Retinal pigment epithelial cell (primary cell): ENCODE data around the gene MED25.

Experiments used
- DNase-seq: peaks from one replicate; pipeline ENCODE4 v3.0.0-alpha.2; 2010; ENCODE audit warnings: low read depth
- H3K4me3 ChIP-seq: 2 replicates; pipeline ENCODE4 v1.5.1; 2011; ENCODE audit warnings: mild to moderate bottlenecking, low read length, control low read depth, moderate library complexity
- CTCF ChIP-seq: conservative IDR thresholded peaks from 2 replicates; pipeline ENCODE4 v1.5.1; 2011; ENCODE audit warnings: low read depth, low read length, control low read depth, inconsistent platforms

Gene MED25

GRCh38 chr19:49853852-49854377, 35.8 kb downstream of the MED25 start:
- no peak overlapping the region for H3K4me3 ChIP-seq
- no peak for TF ChIP-seq CTCF
- DNase-seq: no peak

GRCh38 chr19:49854378-49855263, 36.5 kb downstream of the MED25 start:
- no peak for TF ChIP-seq CTCF

GRCh38 chr19:49855277-49855675, 37.2 kb downstream of the MED25 start:
- no peak for TF ChIP-seq CTCF
- no peak for DNase-seq
- H3K4me3 ChIP-seq: no peak overlapping the region

More at GRCh38 chr19:49854378-49855263, 36.5 kb downstream of the MED25 start:
- no peak for DNase-seq
- H3K4me3 ChIP-seq: no peak overlapping the region

- H3K4me3 ChIP-seq: no peak overlapping the region
- TF ChIP-seq CTCF: no peak
- DNase-seq: no peak
Observed at GRCh38 chr19:49855676-49856573, 37.8 kb downstream of the MED25 start.

GRCh38 chr19:49856574-49857021, 38.5 kb downstream of the MED25 start:
- TF ChIP-seq CTCF: no peak
- no peak overlapping the region for H3K4me3 ChIP-seq
- no peak for DNase-seq

- DNase-seq: no peak
- no peak for TF ChIP-seq CTCF
- H3K4me3 ChIP-seq: no peak overlapping the region
Observed at GRCh38 chr19:49857061-49857837, 39.2 kb downstream of the MED25 start.
